ENCODE measurements around the gene ENTPD2.

GRCh38 chr9:137037035-137037434, 16.8 kb downstream of the ENTPD2 start:
- TF ChIP-seq CTCF (IDR thresholded peaks at IDR 0.05 in 4 of 5, conservative IDR thresholded peaks at IDR 0.05 in 1 of 5) (no peak), POLR2A (IDR thresholded peaks at IDR 0.05) (no peak)
